Measurements from ENCODE around the gene ADISSP. TPM values are rescaled to one million over a fixed set of nuclear protein-coding genes. Genes with fewer than 3 reads are reported as not detected.
A peak's percentile ranks its signal among the peaks of the same experiment; 100 is the strongest.

ADISSP gene
- total and polyA plus RNA-seq, 2 of the 13 experiments (the other 11 are each of a cell fraction or from before 2014, with no cell fraction given), result 38.3 to 90.6 TPM

DNA sequence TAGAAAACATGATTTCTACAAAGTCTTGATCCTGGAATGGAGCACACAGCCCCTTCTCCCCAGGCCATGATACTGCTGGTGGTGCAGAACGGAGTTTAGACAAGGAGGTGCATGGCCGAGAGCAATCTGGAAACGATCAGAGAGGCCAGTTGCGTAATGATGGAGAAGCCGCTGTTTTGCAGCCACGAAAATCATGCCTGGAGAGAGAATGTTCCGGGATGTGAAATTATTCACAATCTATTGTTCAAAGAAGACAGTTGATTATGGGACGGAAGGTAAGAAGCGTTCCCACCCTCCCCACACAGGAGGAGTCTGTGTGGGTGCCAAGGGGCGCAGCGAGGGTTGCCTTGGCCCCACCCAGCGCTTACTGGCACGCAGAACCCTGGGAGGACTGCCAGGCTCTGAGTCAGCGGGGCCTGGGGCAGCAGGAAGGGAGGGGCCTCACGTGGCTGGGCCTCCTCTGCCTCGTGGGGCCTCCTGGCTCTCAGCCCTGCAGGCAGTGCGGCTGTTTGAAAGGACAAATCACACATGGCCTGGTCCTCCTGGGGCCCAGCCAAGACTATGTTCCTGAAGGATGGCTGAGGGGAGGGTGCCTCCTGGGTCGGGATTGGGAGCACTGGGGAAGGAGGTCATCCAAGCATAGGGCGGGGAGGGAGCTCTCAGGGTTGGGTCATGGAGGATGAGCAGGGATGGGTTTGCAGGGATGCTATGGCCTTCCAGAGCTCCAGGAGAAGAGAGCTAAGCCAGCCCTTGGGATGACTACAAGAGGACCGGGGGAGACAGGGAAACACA lies 44.1 kb upstream of the ADISSP start (continued):
- no peak for TF ChIP-seq GABPA (IDR thresholded peaks at IDR 0.05; ENCODE audit: low read depth, low read length)
- peak; percentile 7; the same call in 1 of the 2 replicates for TF ChIP-seq GABPA (CRISPR knock-in tag; IDR thresholded peaks at IDR 0.05; ENCODE audit: low read depth)

- ChIA-PET CTCF (ENCODE audit: low intra/inter-chr PET ratio, low total read pairs) (no interaction called here), POLR2A (no interaction called here)
- Histone ChIP-seq H3K36me3 (replicated peaks in 1 of 2; ENCODE audit: control insufficient read depth in 1 of 2, insufficient read depth in 2 of 2, low read length in 2 of 2) (peaks cover 4 to 9% of the 10 kb centered on the region in 2 experiments), H3K4me1 (ENCODE audit: insufficient read depth, low read length) (peaks cover 67% of the 10 kb centered on the region), H3K9me3 (ENCODE audit: low read length) (no peaks in the 10 kb centered on the region), H3K79me2 (ENCODE audit: insufficient read depth, low read length) (no peaks in the 10 kb centered on the region), H2AFZ (ENCODE audit: low read length) (no peak overlapping the region), H3K4me3 (replicated peaks in 1 of 3; ENCODE audit: insufficient read depth in 1 of 3, low read depth in 2 of 3, low read length in 3 of 3) (no peak overlapping the region), H3K27me3 (ENCODE audit: control insufficient read depth in 1 of 2, insufficient read depth in 2 of 2, low read length in 2 of 2) (peaks cover 0 to 4% of the 10 kb centered on the region in 2 experiments; a peak in 1 of 5 replicates), H3K27ac (ENCODE audit: extremely low read length, insufficient read depth, low read length) (no peak overlapping the region), H4K20me1 (ENCODE audit: insufficient read depth, low read length) (no peaks in the 10 kb centered on the region), H3K9ac (ENCODE audit: insufficient read depth, low read depth, low read length) (peak overlapping the region; percentile 52; the same call in 1 of the 2 replicates), H3K4me2 (ENCODE audit: low read depth, low read length) (0 out of 2 replicates have a peak overlapping the region, but pooled peaks have one; percentile 64)
- BruUV-seq (replicated peaks), result no TSS peak
- in situ Hi-C loops (cut with HindIII; ENCODE audit: extremely low pct_ligation_motif_present, low pct_unique_long_range_greater_than_20kb), result no loop called here
- WGBS (ENCODE audit: low lambda C conversion rate), result 80% methylated on average over 3 of the region's 3 CpGs
- intact Hi-C loops (cut with micrococcal nuclease; ENCODE audit: unreplicated experiment), result loop anchor here (1.0 kb wide), 1 partner anchor 18 kb away; no protein-coding TSS in a partner anchor
- no peak for DNase-seq (ENCODE audit: low spot score)
- no peak for FAIRE-seq
- no peak for ATAC-seq
- TF ChIP-seq, protein P1, sequence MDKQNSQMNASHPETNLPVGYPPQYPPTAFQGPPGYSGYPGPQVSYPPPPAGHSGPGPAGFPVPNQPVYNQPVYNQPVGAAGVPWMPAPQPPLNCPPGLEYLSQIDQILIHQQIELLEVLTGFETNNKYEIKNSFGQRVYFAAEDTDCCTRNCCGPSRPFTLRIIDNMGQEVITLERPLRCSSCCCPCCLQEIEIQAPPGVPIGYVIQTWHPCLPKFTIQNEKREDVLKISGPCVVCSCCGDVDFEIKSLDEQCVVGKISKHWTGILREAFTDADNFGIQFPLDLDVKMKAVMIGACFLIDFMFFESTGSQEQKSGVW (CRISPR knock-in tag; IDR thresholded peaks at IDR 0.05; ENCODE audit: borderline replicate concordance), result no peak
- TF ChIP-seq ZNF672 (CRISPR knock-in tag; IDR thresholded peaks at IDR 0.05), result no peak
- TF ChIP-seq, protein P2, sequence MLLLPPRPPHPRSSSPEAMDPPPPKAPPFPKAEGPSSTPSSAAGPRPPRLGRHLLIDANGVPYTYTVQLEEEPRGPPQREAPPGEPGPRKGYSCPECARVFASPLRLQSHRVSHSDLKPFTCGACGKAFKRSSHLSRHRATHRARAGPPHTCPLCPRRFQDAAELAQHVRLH (CRISPR knock-in tag; IDR thresholded peaks at IDR 0.05; ENCODE audit: borderline replicate concordance, low read depth), result 0 out of 2 replicates have a peak, but pooled peaks have one; percentile 2
- 0 out of 2 replicates have a peak, but pooled peaks have one; percentile 1 for TF ChIP-seq ATF2 (CRISPR knock-in tag; IDR thresholded peaks at IDR 0.05)
- no peak for TF ChIP-seq SUZ12 (IDR thresholded peaks at IDR 0.05; ENCODE audit: low read depth, low read length)
- no peak for TF ChIP-seq KMT2A (CRISPR knock-in tag; IDR thresholded peaks at IDR 0.05)
- TF ChIP-seq KDM4B (CRISPR knock-in tag; IDR thresholded peaks at IDR 0.05), result no peak
- TF ChIP-seq KLF6 (CRISPR knock-in tag; IDR thresholded peaks at IDR 0.05), result no peak
- no peak for TF ChIP-seq ZNF142 (CRISPR knock-in tag; IDR thresholded peaks at IDR 0.05)
- 0 out of 2 replicates have a peak, but pooled peaks have one; percentile 16 for TF ChIP-seq KDM1A (CRISPR knock-in tag; IDR thresholded peaks at IDR 0.05)
- TF ChIP-seq ZC3H13 (CRISPR knock-in tag; IDR thresholded peaks at IDR 0.05), result no peak
- TF ChIP-seq BCL6 (CRISPR knock-in tag; IDR thresholded peaks at IDR 0.05), result no peak
- no peak for TF ChIP-seq TSC22D2 (CRISPR knock-in tag; IDR thresholded peaks at IDR 0.05; ENCODE audit: borderline replicate concordance)
These were observed 41.0 kb upstream of the ADISSP start for GRCh38 chr20:3808544-3808943.

Measured in HepG2 (cell line).